Bronchial epithelial cell (primary cell): ENCODE results near the gene NECTIN2. TPM values are rescaled to one million over a fixed set of nuclear protein-coding genes. Genes with fewer than 3 reads are reported as not detected.
A peak's percentile ranks its signal among the peaks of the same experiment; 100 is the strongest.

Experiments used
- DNase-seq: peaks from one replicate; pipeline ENCODE4 v3.0.0-alpha.2; 2010; ENCODE audit warnings: low read depth
- FAIRE-seq: peaks from 2 replicates; lab custom pipeline; 2011; peaks lifted over from hg19 to GRCh38; lab: Jason Lieb, UNC
- H3K27me3 ChIP-seq: 2 replicates; pipeline ENCODE4 v1.5.1; 2011; ENCODE audit warnings: low read length; ENCODE audit not compliant: control insufficient read depth, insufficient read depth
- H3K36me3 ChIP-seq: 2 replicates; pipeline ENCODE4 v1.5.1; 2011; ENCODE audit warnings: low read length; ENCODE audit not compliant: control insufficient read depth, insufficient read depth
- H3K4me3 ChIP-seq: 2 replicates; pipeline ENCODE4 v1.5.1; 2011; ENCODE audit warnings: mild to moderate bottlenecking, low read depth, low read length, control low read depth
- total RNA-seq: library from RNA; depleted of rRNA; stranded (reverse); fragments of >200 nt; gene quantifications from 2 replicates; pipeline ENCODE4 v1.2.1, GENCODE V29; 2014
- TF ChIP-seq, protein P1 (sequence below): IDR thresholded peaks from 2 replicates; pipeline ENCODE4 v1.5.1; 2011; ENCODE audit warnings: mild to moderate bottlenecking, moderate library complexity, low read length, control low read depth, inconsistent platforms; ENCODE audit not compliant: insufficient read depth, severe bottlenecking

Gene NECTIN2
- 30.3 and 66.6 TPM in 2 replicates for total RNA-seq

GRCh38 chr19:44845612-44846454, at the start of gene NECTIN2:
Gene NECTIN2, plus strand, starts transcription at chr19:44846297. Its CDS starts 229 bp downstream, at chr19:44846526.
- FAIRE-seq (no peak), DNase-seq (peak; percentile 94)
- Histone ChIP-seq H3K36me3 (no peaks in the 10 kb centered on the region), H3K27me3 (no peaks in the 10 kb centered on the region), H3K4me3 (peak within 1 kb of the TSS; percentile 91)
- TF ChIP-seq, protein P1, sequence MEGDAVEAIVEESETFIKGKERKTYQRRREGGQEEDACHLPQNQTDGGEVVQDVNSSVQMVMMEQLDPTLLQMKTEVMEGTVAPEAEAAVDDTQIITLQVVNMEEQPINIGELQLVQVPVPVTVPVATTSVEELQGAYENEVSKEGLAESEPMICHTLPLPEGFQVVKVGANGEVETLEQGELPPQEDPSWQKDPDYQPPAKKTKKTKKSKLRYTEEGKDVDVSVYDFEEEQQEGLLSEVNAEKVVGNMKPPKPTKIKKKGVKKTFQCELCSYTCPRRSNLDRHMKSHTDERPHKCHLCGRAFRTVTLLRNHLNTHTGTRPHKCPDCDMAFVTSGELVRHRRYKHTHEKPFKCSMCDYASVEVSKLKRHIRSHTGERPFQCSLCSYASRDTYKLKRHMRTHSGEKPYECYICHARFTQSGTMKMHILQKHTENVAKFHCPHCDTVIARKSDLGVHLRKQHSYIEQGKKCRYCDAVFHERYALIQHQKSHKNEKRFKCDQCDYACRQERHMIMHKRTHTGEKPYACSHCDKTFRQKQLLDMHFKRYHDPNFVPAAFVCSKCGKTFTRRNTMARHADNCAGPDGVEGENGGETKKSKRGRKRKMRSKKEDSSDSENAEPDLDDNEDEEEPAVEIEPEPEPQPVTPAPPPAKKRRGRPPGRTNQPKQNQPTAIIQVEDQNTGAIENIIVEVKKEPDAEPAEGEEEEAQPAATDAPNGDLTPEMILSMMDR = peak; percentile 89

DNA sequence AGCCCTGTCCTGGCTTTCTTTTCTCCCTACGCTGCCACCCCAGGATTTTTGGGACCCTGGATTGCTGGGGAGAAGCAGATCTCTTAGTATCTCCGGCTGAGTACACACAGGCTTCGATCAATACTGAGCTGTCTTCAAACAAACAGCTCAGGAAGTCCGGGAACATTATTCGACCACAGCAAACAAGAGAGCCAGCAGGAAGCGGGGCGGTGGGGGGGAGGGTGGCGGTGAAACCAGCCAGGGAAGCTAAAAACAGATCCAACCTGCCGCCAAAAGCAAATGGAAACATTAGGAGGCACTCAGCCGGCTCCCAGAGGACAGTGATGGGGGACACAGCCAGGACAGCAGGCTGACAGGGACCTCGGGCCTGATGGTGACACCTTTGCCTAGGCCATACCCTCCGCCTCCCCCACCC, 49.4 kb upstream of the NECTIN2 start:
- H3K36me3 ChIP-seq = peaks cover 40% of the 10 kb centered on the region
- no peaks in the 10 kb centered on the region for H3K27me3 ChIP-seq
- TF ChIP-seq, protein P1 = no peak
- FAIRE-seq (no peak), DNase-seq (no peak)
- no peak overlapping the region for H3K4me3 ChIP-seq

- Histone ChIP-seq H3K27me3 (no peaks in the 10 kb centered on the region), H3K36me3 (peaks cover 28% of the 10 kb centered on the region), H3K4me3 (no peak overlapping the region)
- FAIRE-seq (no peak), DNase-seq (no peak)
- TF ChIP-seq, protein P1 = no peak
Measured at GRCh38 chr19:44799627-44800346, 46.3 kb upstream of the NECTIN2 start.

DNA sequence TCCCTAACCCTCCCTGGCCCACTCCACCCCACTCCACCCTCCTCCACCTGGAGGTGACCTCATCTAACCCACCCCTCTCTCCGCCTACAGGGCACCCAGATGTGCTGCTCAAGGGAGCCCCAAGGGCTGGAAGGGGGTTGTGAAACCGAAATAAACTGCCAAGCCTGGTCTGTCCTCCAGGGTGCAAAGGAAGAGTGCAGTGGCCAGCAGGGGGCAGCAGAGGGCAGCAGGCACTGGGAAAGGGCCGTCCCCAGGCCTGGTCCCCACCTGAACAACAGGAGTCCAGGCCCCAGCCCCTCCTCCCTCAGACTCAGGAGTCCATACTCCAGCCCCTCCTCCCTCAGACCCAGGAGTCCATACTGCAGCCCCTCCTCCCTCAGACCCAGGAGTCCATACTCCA, 45.6 kb upstream of the NECTIN2 start:
- no peaks in the 10 kb centered on the region for H3K27me3 ChIP-seq
- TF ChIP-seq, protein P1 = peak; percentile 98
- no peak overlapping the region for H3K4me3 ChIP-seq
- DNase-seq (peak; percentile 60), FAIRE-seq (no peak)
- H3K36me3 ChIP-seq = peaks cover 22% of the 10 kb centered on the region

DNA sequence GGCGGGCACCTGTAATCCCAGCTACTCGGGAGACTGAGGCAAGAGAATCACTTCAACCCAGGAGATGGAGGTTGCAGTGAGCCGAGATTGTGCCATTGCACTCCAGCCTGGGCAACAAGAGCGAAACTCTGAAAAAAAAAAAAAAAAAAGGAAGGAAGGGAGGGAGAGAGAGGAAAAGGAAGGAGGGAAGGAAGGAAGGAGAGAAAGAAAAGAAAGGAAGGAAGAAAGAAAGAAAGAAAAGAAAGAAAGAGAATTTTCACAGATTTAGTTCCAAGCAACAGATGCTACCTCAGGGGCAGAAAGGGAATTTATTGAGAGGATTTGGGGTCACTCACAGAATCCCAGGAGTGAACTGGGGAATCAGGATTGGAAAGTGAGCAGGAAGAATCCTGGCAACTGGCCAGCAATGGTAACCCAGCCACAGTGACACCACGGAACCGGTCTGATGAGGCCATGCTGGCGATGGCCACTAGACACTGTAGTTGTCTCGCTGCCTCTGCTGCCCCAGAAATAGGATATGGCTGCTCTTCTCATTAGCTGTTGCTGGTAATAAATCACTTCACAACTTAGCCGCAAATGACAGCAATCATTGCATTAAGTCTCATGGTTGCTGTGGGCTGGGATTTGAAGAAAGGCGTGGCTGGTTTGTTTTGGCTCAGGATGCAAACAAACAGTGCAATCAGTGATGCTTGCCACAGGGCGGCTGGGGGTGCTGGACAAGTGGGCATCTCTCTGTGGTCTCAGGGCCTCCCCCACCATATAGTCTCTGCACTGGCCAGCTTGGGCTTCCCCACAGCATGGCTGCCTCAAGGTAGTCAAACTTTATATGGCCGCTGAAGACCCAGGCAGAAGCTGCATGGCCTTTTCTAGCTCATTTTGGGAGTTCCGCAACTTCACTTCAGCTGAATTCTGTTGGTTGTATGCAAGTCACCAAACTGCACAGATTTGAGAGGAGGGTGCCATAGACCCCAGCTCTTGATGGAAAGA, 42.4 kb upstream of the NECTIN2 start:
- FAIRE-seq (no peak), DNase-seq (no peak)
- no peaks in the 10 kb centered on the region for H3K27me3 ChIP-seq
- H3K36me3 ChIP-seq = peaks cover 10% of the 10 kb centered on the region
- TF ChIP-seq, protein P1 = no peak
- no peak overlapping the region for H3K4me3 ChIP-seq
